GM23248 (cell line): ENCODE measurements around the gene DNAJB12. TPM values are rescaled to one million over a fixed set of nuclear protein-coding genes. Genes with fewer than 3 reads are reported as not detected.
"Not testable (repeated sequence)": the region's sequence is repeated elsewhere in the genome, so short reads cannot be mapped to it uniquely, and the experiment has no call there.

Source experiments
- DNase-seq: peaks from one replicate; pipeline ENCODE4 v3.0.0-alpha.2; 2015
- H2AFZ ChIP-seq: fragments of 200-600 bp; sonication (generic); 2 replicates; pipeline ENCODE4 v1.6.1; 2016; ENCODE audit warnings: antibody characterized with exemption
- H3F3A ChIP-seq: fragments of 200-600 bp; sonication (generic); 2 replicates; pipeline ENCODE4 v1.6.1; 2016; ENCODE audit warnings: mild to moderate bottlenecking, antibody characterized with exemption, mixed run types; ENCODE audit not compliant: insufficient read depth
- H3K27ac ChIP-seq: fragments of 200-600 bp; sonication (generic); 2 replicates; pipeline ENCODE4 v1.5.1; 2016; ENCODE audit warnings: mild to moderate bottlenecking
- H3K27me3 ChIP-seq: fragments of 200-600 bp; sonication (generic); replicated peaks from 2 replicates; pipeline ENCODE4 v1.6.1; 2016; ENCODE audit warnings: mild to moderate bottlenecking; ENCODE audit not compliant: insufficient read depth
- H3K36me3 ChIP-seq: fragments of 200-600 bp; sonication (generic); 2 replicates; pipeline ENCODE4 v1.6.1; 2016; ENCODE audit warnings: low read depth, mild to moderate bottlenecking
- H3K4me1 ChIP-seq: fragments of 200-600 bp; sonication (generic); 2 replicates; pipeline ENCODE4 v1.6.1; 2016; ENCODE audit warnings: mild to moderate bottlenecking; ENCODE audit not compliant: insufficient read depth
- H3K4me2 ChIP-seq: fragments of 200-600 bp; sonication (generic); one replicate; pipeline ENCODE4 v1.6.1; 2016; ENCODE audit warnings: mild to moderate bottlenecking; ENCODE audit not compliant: unreplicated experiment
- H3K4me3 ChIP-seq: fragments of 200-600 bp; sonication (generic); 2 replicates; pipeline ENCODE4 v1.5.1; 2016; ENCODE audit warnings: mild to moderate bottlenecking
- H3K79me2 ChIP-seq: fragments of 200-600 bp; sonication (generic); 2 replicates; pipeline ENCODE4 v1.6.1; 2016; ENCODE audit warnings: mild to moderate bottlenecking; ENCODE audit not compliant: insufficient read depth
- H3K9ac ChIP-seq: fragments of 200-600 bp; sonication (generic); 2 replicates; pipeline ENCODE4 v1.6.1; 2016; ENCODE audit warnings: mild to moderate bottlenecking
- H3K9me2 ChIP-seq: fragments of 200-600 bp; sonication (generic); 2 replicates; pipeline ENCODE4 v1.6.1; 2016; ENCODE audit warnings: mixed run types, mild to moderate bottlenecking, moderate library complexity; ENCODE audit not compliant: insufficient read depth
- H3K9me3 ChIP-seq: fragments of 200-600 bp; sonication (generic); one replicate; pipeline ENCODE4 v1.6.1; 2017; ENCODE audit warnings: low read depth
- H4K20me1 ChIP-seq: fragments of 200-600 bp; sonication (generic); 2 replicates; pipeline ENCODE4 v1.6.0; 2016; ENCODE audit not compliant: insufficient read depth
- EZH2 ChIP-seq: fragments of 200-600 bp; sonication (generic); IDR thresholded peaks from 2 replicates; pipeline ENCODE4 v1.6.1; 2018; ENCODE audit warnings: antibody characterized with exemption, mild to moderate bottlenecking; ENCODE audit not compliant: insufficient read depth, poor library complexity, severe bottlenecking
- EZH2phosphoT487 ChIP-seq: fragments of 200-600 bp; sonication (generic); IDR thresholded peaks from 2 replicates; pipeline ENCODE4 v1.6.1; 2018; ENCODE audit warnings: antibody characterized with exemption, moderate library complexity, mild to moderate bottlenecking, low read depth; ENCODE audit not compliant: insufficient read depth
- WGBS, 2 experiments: methylation state at CpG; one replicate each; pipeline ENCODE4 v1.1.6; 2015 to 2017; ENCODE audit warnings: low lambda C conversion rate in 2 of 2, low coverage in 1 of 2; ENCODE audit errors: missing lambda C conversion rate in 2 of 2; 5-methylcytosine and 5-hydroxymethylcytosine counted together
- in situ Hi-C: fragments of 300-500 bp; cut with MboI; formaldehyde crosslinking; loops from 2 replicates; pipeline ENCODE4 v1.15.0; 2020
- polyA plus RNA-seq: library from polyadenylated mRNA; unstranded; fragments of >200 nt; fragmentation: Nextera tagmentation; extraction: Ambion mirVana; gene quantifications from 2 replicates; pipeline ENCODE4 v1.2.1, GENCODE V29; 2016
- total RNA-seq: library from RNA; depleted of rRNA; stranded (reverse); fragments of >200 nt; shearing (Covaris generic); gene quantifications from 2 replicates; pipeline ENCODE4 v1.2.3, GENCODE V29; 2014

DNAJB12 gene
- total and polyA plus RNA-seq, 2 experiments from 2014 or later = 28.4 to 32.0 TPM

GRCh38 chr10:72385724-72386123 lies 31.0 kb upstream of the DNAJB12 start:
- H3K9me3 ChIP-seq = no peaks in the 10 kb centered on the region
- H3K79me2 ChIP-seq = no peaks in the 10 kb centered on the region
- DNase-seq = no peak
- no peak overlapping the region for H3K4me3 ChIP-seq
- no peaks in the 10 kb centered on the region for H3K4me1 ChIP-seq
- no peak overlapping the region for H3K27ac ChIP-seq
- no peaks in the 10 kb centered on the region for H3K36me3 ChIP-seq
- no peak overlapping the region for H3K4me2 ChIP-seq
- 74 to 77% methylated on average over 4 of the region's 4 CpGs for WGBS, 2 experiments
- H3K9me2 ChIP-seq = no peaks in the 10 kb centered on the region
- no peaks in the 10 kb centered on the region for H3F3A ChIP-seq
- no peak overlapping the region for H2AFZ ChIP-seq
- H3K9ac ChIP-seq = no peak overlapping the region
- no peaks in the 10 kb centered on the region for H3K27me3 ChIP-seq
- in situ Hi-C loops = no loop called here
- no peaks in the 10 kb centered on the region for H4K20me1 ChIP-seq
- TF ChIP-seq EZH2phosphoT487 = no peak
- TF ChIP-seq EZH2 = no peak

GRCh38 chr10:72384982-72385381 lies 30.3 kb upstream of the DNAJB12 start:
- H3K4me1 ChIP-seq, H3K9ac ChIP-seq, H2AFZ ChIP-seq, H3K27me3 ChIP-seq, H3K9me2 ChIP-seq, H3K4me3 ChIP-seq, H3K36me3 ChIP-seq, H3K79me2 ChIP-seq, H3K4me2 ChIP-seq, in situ Hi-C loops, H3K9me3 ChIP-seq, H3F3A ChIP-seq, DNase-seq, H3K27ac ChIP-seq, H4K20me1 ChIP-seq: not testable (repeated sequence)
- WGBS, 2 experiments = 91% methylated on average over 7 of the region's 7 CpGs

GRCh38 chr10:72379776-72380175 lies 25.1 kb upstream of the DNAJB12 start:
- H3K9ac ChIP-seq = no peak overlapping the region
- H3K4me1 ChIP-seq = no peaks in the 10 kb centered on the region
- no peak overlapping the region for H3K4me2 ChIP-seq
- TF ChIP-seq EZH2 (no peak), EZH2phosphoT487 (no peak)
- H3K36me3 ChIP-seq = no peaks in the 10 kb centered on the region
- no peaks in the 10 kb centered on the region for H4K20me1 ChIP-seq
- H3K4me3 ChIP-seq = no peak overlapping the region
- no peak for DNase-seq
- H3K27me3 ChIP-seq = no peaks in the 10 kb centered on the region
- H3K9me3 ChIP-seq = no peaks in the 10 kb centered on the region
- in situ Hi-C loops = no loop called here
- no peaks in the 10 kb centered on the region for H3F3A ChIP-seq
- no peaks in the 10 kb centered on the region for H3K79me2 ChIP-seq
- H2AFZ ChIP-seq = no peak overlapping the region
- no peaks in the 10 kb centered on the region for H3K9me2 ChIP-seq
- no peak overlapping the region for H3K27ac ChIP-seq
- 46 to 63% methylated on average over 2 of the region's 2 CpGs for WGBS, 2 experiments

- no peaks in the 10 kb centered on the region for H3K9me2 ChIP-seq
- 93 to 95% methylated on average over 2 of the region's 2 CpGs for WGBS, 2 experiments
These were observed 24.3 kb upstream of the DNAJB12 start for GRCh38 chr10:72379062-72379461.

GRCh38 chr10:72375585-72375984 lies 20.9 kb upstream of the DNAJB12 start:
- H3K9ac ChIP-seq = no peak overlapping the region
- H2AFZ ChIP-seq = no peak overlapping the region
- no peaks in the 10 kb centered on the region for H3K27me3 ChIP-seq
- H3K27ac ChIP-seq = no peak overlapping the region
- H3K4me1 ChIP-seq = no peaks in the 10 kb centered on the region
- TF ChIP-seq EZH2phosphoT487 (no peak), EZH2 (no peak)
- in situ Hi-C loops = no loop called here
- no peak overlapping the region for H3K4me3 ChIP-seq
- no peaks in the 10 kb centered on the region for H3K9me2 ChIP-seq
- H4K20me1 ChIP-seq = no peaks in the 10 kb centered on the region
- no peaks in the 10 kb centered on the region for H3F3A ChIP-seq
- H3K79me2 ChIP-seq = no peaks in the 10 kb centered on the region
- no peak overlapping the region for H3K4me2 ChIP-seq
- no peaks in the 10 kb centered on the region for H3K9me3 ChIP-seq
- 0 out of 2 replicates have a peak, but pooled peaks cover 3% of the 10 kb centered on the region for H3K36me3 ChIP-seq
- 83 to 84% methylated on average over 5 of the region's 5 CpGs for WGBS, 2 experiments
- DNase-seq = no peak

More at GRCh38 chr10:72379062-72379461, 24.3 kb upstream of the DNAJB12 start:
- H3F3A ChIP-seq = no peaks in the 10 kb centered on the region
- DNase-seq = no peak
- in situ Hi-C loops = no loop called here
- H3K27ac ChIP-seq = no peak overlapping the region
- H2AFZ ChIP-seq = no peak overlapping the region
- H3K36me3 ChIP-seq = 0 out of 2 replicates have a peak, but pooled peaks cover 1% of the 10 kb centered on the region
- no peaks in the 10 kb centered on the region for H3K9me3 ChIP-seq
- no peaks in the 10 kb centered on the region for H3K4me1 ChIP-seq
- no peaks in the 10 kb centered on the region for H3K27me3 ChIP-seq
- no peak overlapping the region for H3K4me2 ChIP-seq
- no peak overlapping the region for H3K9ac ChIP-seq
- no peak overlapping the region for H3K4me3 ChIP-seq
- TF ChIP-seq EZH2phosphoT487 (no peak), EZH2 (no peak)
- H3K79me2 ChIP-seq = no peaks in the 10 kb centered on the region
- H4K20me1 ChIP-seq = no peaks in the 10 kb centered on the region
